SK-N-SH treated with all-trans-retinoic acid at 6 μM for 48 hours (cell line): ENCODE results near the gene PIPOX.

Source experiments
- ATAC-seq: fragments of 200-7000 bp; cut with Tn5 transposase; 3 replicates; pipeline ENCODE4 v1.9.1; 2020; ENCODE audit warnings: mild to moderate bottlenecking, moderate library complexity
- BACH2 ChIP-seq: fragments of 250-450 bp; sonication (Bioruptor Pico); IDR thresholded peaks from 2 replicates; pipeline ENCODE4 v1.9.0; 2021; ENCODE audit warnings: mild to moderate bottlenecking, borderline replicate concordance
- CSDC2 ChIP-seq: fragments of 250-450 bp; sonication (Bioruptor Pico); IDR thresholded peaks from 2 replicates; pipeline ENCODE4 v1.5.0; 2020; ENCODE audit warnings: mild to moderate bottlenecking, moderate library complexity
- ESRRG ChIP-seq: fragments of 250-450 bp; sonication (Bioruptor Pico); IDR thresholded peaks from 2 replicates; pipeline ENCODE4 v1.6.1; 2021; ENCODE audit warnings: mild to moderate bottlenecking
- GLIS3 ChIP-seq: fragments of 250-450 bp; sonication (Bioruptor Pico); IDR thresholded peaks from 2 replicates; pipeline ENCODE4 v1.5.0; 2020; ENCODE audit warnings: mild to moderate bottlenecking, moderate library complexity
- ISL1 ChIP-seq: fragments of 250-450 bp; sonication (Bioruptor Pico); IDR thresholded peaks from 2 replicates; pipeline ENCODE4 v2.1.2; 2022; ENCODE audit warnings: mild to moderate bottlenecking, moderate library complexity
- OSR1 ChIP-seq: fragments of 250-450 bp; sonication (Bioruptor Pico); IDR thresholded peaks from 2 replicates; pipeline ENCODE4 v1.8.0; 2022; ENCODE audit warnings: moderate library complexity, mild to moderate bottlenecking, inconsistent platforms
- POU6F1 ChIP-seq: fragments of 250-450 bp; sonication (Bioruptor Pico); IDR thresholded peaks from 2 replicates; pipeline ENCODE4 v1.8.0; 2021; ENCODE audit warnings: low read depth, mild to moderate bottlenecking, moderate library complexity, borderline replicate concordance
- PPARA ChIP-seq: fragments of 250-450 bp; sonication (Bioruptor Pico); IDR thresholded peaks from 2 replicates; pipeline ENCODE4 v1.5.0; 2020; ENCODE audit warnings: mild to moderate bottlenecking, borderline replicate concordance
- RARB ChIP-seq: fragments of 250-450 bp; sonication (Bioruptor Pico); IDR thresholded peaks from 2 replicates; pipeline ENCODE4 v1.8.0; 2021; ENCODE audit warnings: mild to moderate bottlenecking, moderate library complexity
- SNAI2 ChIP-seq: fragments of 250-450 bp; sonication (Bioruptor Pico); IDR thresholded peaks from 2 replicates; pipeline ENCODE4 v1.5.0; 2020; ENCODE audit warnings: mild to moderate bottlenecking, moderate library complexity
- TCF4 ChIP-seq: fragments of 250-450 bp; sonication (Bioruptor Pico); IDR thresholded peaks from 2 replicates; pipeline ENCODE4 v1.8.0; 2021; ENCODE audit warnings: mild to moderate bottlenecking, moderate library complexity, borderline replicate concordance
- TOX ChIP-seq: fragments of 250-450 bp; sonication (Bioruptor Pico); IDR thresholded peaks from 2 replicates; pipeline ENCODE4 v1.8.0; 2021; ENCODE audit warnings: mild to moderate bottlenecking, moderate library complexity, borderline replicate concordance
- TSHZ2 ChIP-seq: fragments of 250-450 bp; sonication (Bioruptor Pico); IDR thresholded peaks from 2 replicates; pipeline ENCODE4 v1.5.0; 2020; ENCODE audit warnings: mild to moderate bottlenecking, moderate library complexity
- ZC3H10 ChIP-seq: fragments of 250-450 bp; sonication (Bioruptor Pico); IDR thresholded peaks from 2 replicates; pipeline ENCODE4 v1.5.1; 2021; ENCODE audit warnings: mild to moderate bottlenecking, moderate library complexity
- ZFP3 ChIP-seq: fragments of 250-450 bp; sonication (Bioruptor Pico); IDR thresholded peaks from 2 replicates; pipeline ENCODE4 v1.5.0; 2020; ENCODE audit warnings: mild to moderate bottlenecking, moderate library complexity
- ZFP30 ChIP-seq: fragments of 450-650 bp; formaldehyde crosslinking; IDR thresholded peaks from 2 replicates; pipeline ENCODE4 v1.5.0; 2022; ENCODE audit warnings: mild to moderate bottlenecking, moderate library complexity
- ZNF565 ChIP-seq: fragments of 450-650 bp; formaldehyde crosslinking; conservative IDR thresholded peaks from 2 replicates; pipeline ENCODE4 v1.5.0; 2020; ENCODE audit warnings: low read depth, mild to moderate bottlenecking, moderate library complexity
- ZNF70 ChIP-seq: fragments of 450-650 bp; formaldehyde crosslinking; IDR thresholded peaks from 2 replicates; pipeline ENCODE4 v1.5.0; 2020; ENCODE audit warnings: mild to moderate bottlenecking, moderate library complexity
- ZNF8 ChIP-seq: fragments of 450-650 bp; formaldehyde crosslinking; IDR thresholded peaks from 2 replicates; pipeline ENCODE4 v1.5.0; 2020; ENCODE audit warnings: mild to moderate bottlenecking, moderate library complexity
- TF ChIP-seq, protein P1 (sequence below): fragments of 250-450 bp; sonication (Bioruptor Pico); IDR thresholded peaks from 2 replicates; pipeline ENCODE4 v1.8.0; 2020; ENCODE audit warnings: mild to moderate bottlenecking, moderate library complexity, borderline replicate concordance
- TF ChIP-seq, protein P2 (sequence below): fragments of 250-450 bp; sonication (Bioruptor Pico); IDR thresholded peaks from 2 replicates; pipeline ENCODE4 v1.5.1; 2021; ENCODE audit warnings: mild to moderate bottlenecking, moderate library complexity
- TF ChIP-seq, protein P3 (sequence below): fragments of 250-450 bp; sonication (Bioruptor Pico); IDR thresholded peaks from 2 replicates; pipeline ENCODE4 v1.5.1; 2020; ENCODE audit warnings: low read depth, mild to moderate bottlenecking, moderate library complexity

PIPOX gene

DNA sequence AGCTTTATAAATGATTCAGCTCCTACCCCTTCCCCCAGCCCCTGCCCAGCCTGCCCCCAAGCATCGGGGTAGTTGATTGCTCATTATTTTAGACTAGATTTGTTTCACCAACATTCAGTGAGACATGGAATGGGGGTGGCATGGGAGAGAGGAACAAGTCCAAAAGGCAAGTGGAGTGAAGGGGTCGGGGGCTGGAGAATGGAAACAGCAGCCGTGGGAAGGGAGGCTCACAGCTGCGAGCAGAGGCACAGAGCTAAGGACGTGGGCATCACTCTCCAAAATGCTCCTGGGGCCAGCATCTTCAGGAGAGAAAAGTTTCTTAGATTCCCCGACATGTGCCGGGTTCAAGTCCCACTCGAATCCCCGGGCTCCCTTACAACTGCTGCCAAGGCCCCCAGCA, 19.3 kb downstream of the PIPOX start:
- TF ChIP-seq ZFP3, result no peak
- no peak for TF ChIP-seq ESRRG (CRISPR knock-in tag)
- no peak for TF ChIP-seq TSHZ2 (CRISPR knock-in tag)
- TF ChIP-seq, protein P1, sequence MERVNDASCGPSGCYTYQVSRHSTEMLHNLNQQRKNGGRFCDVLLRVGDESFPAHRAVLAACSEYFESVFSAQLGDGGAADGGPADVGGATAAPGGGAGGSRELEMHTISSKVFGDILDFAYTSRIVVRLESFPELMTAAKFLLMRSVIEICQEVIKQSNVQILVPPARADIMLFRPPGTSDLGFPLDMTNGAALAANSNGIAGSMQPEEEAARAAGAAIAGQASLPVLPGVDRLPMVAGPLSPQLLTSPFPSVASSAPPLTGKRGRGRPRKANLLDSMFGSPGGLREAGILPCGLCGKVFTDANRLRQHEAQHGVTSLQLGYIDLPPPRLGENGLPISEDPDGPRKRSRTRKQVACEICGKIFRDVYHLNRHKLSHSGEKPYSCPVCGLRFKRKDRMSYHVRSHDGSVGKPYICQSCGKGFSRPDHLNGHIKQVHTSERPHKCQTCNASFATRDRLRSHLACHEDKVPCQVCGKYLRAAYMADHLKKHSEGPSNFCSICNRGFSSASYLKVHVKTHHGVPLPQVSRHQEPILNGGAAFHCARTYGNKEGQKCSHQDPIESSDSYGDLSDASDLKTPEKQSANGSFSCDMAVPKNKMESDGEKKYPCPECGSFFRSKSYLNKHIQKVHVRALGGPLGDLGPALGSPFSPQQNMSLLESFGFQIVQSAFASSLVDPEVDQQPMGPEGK, result no peak
- no peak for TF ChIP-seq ZFP30 (CRISPR knock-in tag)
- no peak for TF ChIP-seq BACH2 (CRISPR knock-in tag)
- no peak for TF ChIP-seq CSDC2 (CRISPR knock-in tag)
- no peak for TF ChIP-seq TOX (CRISPR knock-in tag)
- TF ChIP-seq, protein P2, sequence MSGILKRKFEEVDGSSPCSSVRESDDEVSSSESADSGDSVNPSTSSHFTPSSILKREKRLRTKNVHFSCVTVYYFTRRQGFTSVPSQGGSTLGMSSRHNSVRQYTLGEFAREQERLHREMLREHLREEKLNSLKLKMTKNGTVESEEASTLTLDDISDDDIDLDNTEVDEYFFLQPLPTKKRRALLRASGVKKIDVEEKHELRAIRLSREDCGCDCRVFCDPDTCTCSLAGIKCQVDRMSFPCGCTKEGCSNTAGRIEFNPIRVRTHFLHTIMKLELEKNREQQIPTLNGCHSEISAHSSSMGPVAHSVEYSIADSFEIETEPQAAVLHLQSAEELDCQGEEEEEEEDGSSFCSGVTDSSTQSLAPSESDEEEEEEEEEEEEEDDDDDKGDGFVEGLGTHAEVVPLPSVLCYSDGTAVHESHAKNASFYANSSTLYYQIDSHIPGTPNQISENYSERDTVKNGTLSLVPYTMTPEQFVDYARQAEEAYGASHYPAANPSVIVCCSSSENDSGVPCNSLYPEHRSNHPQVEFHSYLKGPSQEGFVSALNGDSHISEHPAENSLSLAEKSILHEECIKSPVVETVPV (CRISPR knock-in tag), result no peak
- no peak for TF ChIP-seq OSR1 (CRISPR knock-in tag)
- no peak for TF ChIP-seq ZC3H10 (CRISPR knock-in tag)
- no peak for TF ChIP-seq ZNF8
- no peak for TF ChIP-seq SNAI2 (CRISPR knock-in tag)
- no peak for TF ChIP-seq ZNF565
- no peak for TF ChIP-seq GLIS3 (CRISPR knock-in tag)
- TF ChIP-seq, protein P3, sequence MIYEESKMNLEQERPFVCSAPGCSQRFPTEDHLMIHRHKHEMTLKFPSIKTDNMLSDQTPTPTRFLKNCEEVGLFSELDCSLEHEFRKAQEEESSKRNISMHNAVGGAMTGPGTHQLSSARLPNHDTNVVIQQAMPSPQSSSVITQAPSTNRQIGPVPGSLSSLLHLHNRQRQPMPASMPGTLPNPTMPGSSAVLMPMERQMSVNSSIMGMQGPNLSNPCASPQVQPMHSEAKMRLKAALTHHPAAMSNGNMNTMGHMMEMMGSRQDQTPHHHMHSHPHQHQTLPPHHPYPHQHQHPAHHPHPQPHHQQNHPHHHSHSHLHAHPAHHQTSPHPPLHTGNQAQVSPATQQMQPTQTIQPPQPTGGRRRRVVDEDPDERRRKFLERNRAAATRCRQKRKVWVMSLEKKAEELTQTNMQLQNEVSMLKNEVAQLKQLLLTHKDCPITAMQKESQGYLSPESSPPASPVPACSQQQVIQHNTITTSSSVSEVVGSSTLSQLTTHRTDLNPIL, result no peak
- no peak for ATAC-seq

GRCh38 chr17:29063992-29064391, 21.1 kb downstream of the PIPOX start:
- ATAC-seq, result no peak
- no peak for TF ChIP-seq ISL1 (CRISPR knock-in tag)
- TF ChIP-seq OSR1 (CRISPR knock-in tag), result no peak
- TF ChIP-seq TOX (CRISPR knock-in tag), result no peak
- TF ChIP-seq TCF4 (CRISPR knock-in tag), result no peak
- TF ChIP-seq, protein P2 (CRISPR knock-in tag), result no peak
- no peak for TF ChIP-seq ZNF70
- TF ChIP-seq BACH2 (CRISPR knock-in tag), result no peak
- TF ChIP-seq, protein P3, result no peak
- no peak for TF ChIP-seq PPARA
- TF ChIP-seq GLIS3 (CRISPR knock-in tag), result no peak
- TF ChIP-seq ESRRG (CRISPR knock-in tag), result no peak
- TF ChIP-seq RARB (CRISPR knock-in tag), result no peak
- no peak for TF ChIP-seq ZFP3
- no peak for TF ChIP-seq ZNF565
- TF ChIP-seq POU6F1 (CRISPR knock-in tag), result no peak
- TF ChIP-seq ZNF8, result no peak
- TF ChIP-seq TSHZ2 (CRISPR knock-in tag), result no peak
- no peak for TF ChIP-seq ZFP30 (CRISPR knock-in tag)
- no peak for TF ChIP-seq SNAI2 (CRISPR knock-in tag)
